Measurements from ENCODE around the gene C20orf144.

DNA sequence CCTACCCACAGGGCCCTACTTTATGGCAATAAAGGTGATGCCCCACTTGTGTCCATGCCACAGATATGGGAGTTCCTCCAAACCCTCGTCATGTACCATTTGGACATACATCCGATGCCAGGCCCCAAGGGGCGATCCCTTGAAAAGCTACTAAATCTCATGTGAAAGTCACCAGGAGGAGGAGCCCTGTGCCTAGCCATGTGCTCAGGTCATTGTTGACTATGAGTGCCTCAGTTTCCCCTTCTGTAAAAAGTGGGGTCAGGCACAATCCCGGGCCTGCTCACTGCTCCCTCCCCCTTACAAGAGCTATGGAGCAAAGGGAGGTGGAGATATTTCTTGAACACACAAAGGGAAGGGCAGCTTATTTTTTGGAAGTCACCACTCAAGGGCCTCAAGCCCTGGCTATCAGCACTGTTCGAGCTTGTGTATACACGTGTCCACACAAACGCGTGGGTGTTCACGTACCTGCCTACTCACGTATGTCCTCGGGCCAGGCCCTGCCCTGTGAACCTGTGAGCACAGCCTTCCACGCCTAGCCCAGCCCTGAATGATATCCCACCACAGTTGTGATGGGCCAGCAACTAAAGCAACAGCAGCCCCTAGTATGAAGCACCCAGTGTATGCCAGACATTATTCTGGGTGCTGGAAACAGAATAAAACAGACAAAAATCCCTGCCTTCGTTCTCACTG, 6.5 kb downstream of the C20orf144 start:
- TF ChIP-seq, protein P1, sequence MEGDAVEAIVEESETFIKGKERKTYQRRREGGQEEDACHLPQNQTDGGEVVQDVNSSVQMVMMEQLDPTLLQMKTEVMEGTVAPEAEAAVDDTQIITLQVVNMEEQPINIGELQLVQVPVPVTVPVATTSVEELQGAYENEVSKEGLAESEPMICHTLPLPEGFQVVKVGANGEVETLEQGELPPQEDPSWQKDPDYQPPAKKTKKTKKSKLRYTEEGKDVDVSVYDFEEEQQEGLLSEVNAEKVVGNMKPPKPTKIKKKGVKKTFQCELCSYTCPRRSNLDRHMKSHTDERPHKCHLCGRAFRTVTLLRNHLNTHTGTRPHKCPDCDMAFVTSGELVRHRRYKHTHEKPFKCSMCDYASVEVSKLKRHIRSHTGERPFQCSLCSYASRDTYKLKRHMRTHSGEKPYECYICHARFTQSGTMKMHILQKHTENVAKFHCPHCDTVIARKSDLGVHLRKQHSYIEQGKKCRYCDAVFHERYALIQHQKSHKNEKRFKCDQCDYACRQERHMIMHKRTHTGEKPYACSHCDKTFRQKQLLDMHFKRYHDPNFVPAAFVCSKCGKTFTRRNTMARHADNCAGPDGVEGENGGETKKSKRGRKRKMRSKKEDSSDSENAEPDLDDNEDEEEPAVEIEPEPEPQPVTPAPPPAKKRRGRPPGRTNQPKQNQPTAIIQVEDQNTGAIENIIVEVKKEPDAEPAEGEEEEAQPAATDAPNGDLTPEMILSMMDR (IDR thresholded peaks at IDR 0.05), result no peak
- TF ChIP-seq POLR2A (IDR thresholded peaks at IDR 0.05) (no peak), EP300 (IDR thresholded peaks at IDR 0.05) (no peak)
